ENCODE measurements around the gene NANOGP8. TPM values are rescaled to one million over a fixed set of nuclear protein-coding genes. Genes with fewer than 3 reads are reported as not detected.

The NANOGP8 gene
- total RNA-seq, 1 donor = not detected

GRCh38 chr15:35060591-35060990, 24.5 kb downstream of the NANOGP8 start:
- TF ChIP-seq, protein P1, sequence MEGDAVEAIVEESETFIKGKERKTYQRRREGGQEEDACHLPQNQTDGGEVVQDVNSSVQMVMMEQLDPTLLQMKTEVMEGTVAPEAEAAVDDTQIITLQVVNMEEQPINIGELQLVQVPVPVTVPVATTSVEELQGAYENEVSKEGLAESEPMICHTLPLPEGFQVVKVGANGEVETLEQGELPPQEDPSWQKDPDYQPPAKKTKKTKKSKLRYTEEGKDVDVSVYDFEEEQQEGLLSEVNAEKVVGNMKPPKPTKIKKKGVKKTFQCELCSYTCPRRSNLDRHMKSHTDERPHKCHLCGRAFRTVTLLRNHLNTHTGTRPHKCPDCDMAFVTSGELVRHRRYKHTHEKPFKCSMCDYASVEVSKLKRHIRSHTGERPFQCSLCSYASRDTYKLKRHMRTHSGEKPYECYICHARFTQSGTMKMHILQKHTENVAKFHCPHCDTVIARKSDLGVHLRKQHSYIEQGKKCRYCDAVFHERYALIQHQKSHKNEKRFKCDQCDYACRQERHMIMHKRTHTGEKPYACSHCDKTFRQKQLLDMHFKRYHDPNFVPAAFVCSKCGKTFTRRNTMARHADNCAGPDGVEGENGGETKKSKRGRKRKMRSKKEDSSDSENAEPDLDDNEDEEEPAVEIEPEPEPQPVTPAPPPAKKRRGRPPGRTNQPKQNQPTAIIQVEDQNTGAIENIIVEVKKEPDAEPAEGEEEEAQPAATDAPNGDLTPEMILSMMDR (IDR thresholded peaks at IDR 0.05; ENCODE audit: insufficient read depth, low read depth, low read length) = no peak
- H3K4me3 ChIP-seq (ENCODE audit: low read depth, low read length) = no peak overlapping the region
- DNase-seq (ENCODE audit: low read depth) = no peak

- no peak overlapping the region for H3K4me3 ChIP-seq (ENCODE audit: low read depth, low read length)
- TF ChIP-seq, protein P1 (IDR thresholded peaks at IDR 0.05; ENCODE audit: insufficient read depth, low read depth, low read length) = no peak
- no peak for DNase-seq (ENCODE audit: low read depth)
Measured at GRCh38 chr15:35058534-35059054, 26.5 kb downstream of the NANOGP8 start.

- no peak overlapping the region for H3K4me3 ChIP-seq (ENCODE audit: low read depth, low read length)
- TF ChIP-seq, protein P1 (IDR thresholded peaks at IDR 0.05; ENCODE audit: insufficient read depth, low read depth, low read length) = no peak
- DNase-seq (ENCODE audit: low read depth) = no peak
Measured at GRCh38 chr15:35055416-35056105, 29.5 kb downstream of the NANOGP8 start.

- H3K4me3 ChIP-seq (ENCODE audit: low read depth, low read length) = no peak overlapping the region
- DNase-seq (ENCODE audit: low read depth) = no peak
- TF ChIP-seq, protein P1 (IDR thresholded peaks at IDR 0.05; ENCODE audit: insufficient read depth, low read depth, low read length) = no peak
Measured at GRCh38 chr15:35054380-35054779, 30.7 kb downstream of the NANOGP8 start.

DNA sequence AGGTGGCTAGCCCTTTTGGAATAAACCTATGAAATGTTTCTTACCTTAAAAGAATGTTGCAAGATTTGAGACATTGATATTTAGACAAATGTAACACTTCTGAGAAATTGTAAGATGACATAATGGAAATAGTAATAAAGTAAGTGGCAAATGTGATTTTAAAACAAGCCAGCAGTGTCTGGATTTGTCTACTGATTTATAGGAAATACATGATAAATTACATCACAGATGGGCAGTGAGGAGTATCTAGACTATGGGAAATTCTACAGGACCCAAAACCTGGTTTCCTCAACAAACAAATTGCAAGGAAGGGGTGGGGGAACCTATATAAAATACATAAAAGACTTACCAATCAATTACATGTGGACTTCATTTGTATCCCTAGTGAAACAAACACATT, 37.1 kb downstream of the NANOGP8 start:
- H3K4me3 ChIP-seq (ENCODE audit: low read depth, low read length) = no peak overlapping the region
- DNase-seq (ENCODE audit: low read depth) = no peak
- TF ChIP-seq, protein P1 (IDR thresholded peaks at IDR 0.05; ENCODE audit: insufficient read depth, low read depth, low read length) = no peak

DNA sequence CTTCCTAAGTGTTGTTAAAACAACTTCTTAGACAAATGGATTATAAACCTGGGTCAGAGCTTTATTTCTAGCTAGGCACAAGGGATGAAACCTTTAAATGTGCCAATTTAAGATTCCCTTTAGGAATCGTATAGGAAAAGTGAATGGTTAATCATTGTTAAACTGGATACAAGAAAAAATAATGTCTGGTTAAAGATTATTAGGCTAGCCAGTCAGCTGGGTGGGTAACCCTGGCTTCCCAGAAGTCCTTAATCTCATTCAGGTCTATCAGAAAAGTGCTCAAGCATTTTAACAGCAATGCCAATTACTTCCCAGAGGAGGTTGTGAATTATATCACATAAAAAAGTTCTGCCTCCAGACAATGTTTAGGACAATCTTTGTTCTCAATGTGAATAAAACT, 37.6 kb downstream of the NANOGP8 start:
- TF ChIP-seq, protein P1 (IDR thresholded peaks at IDR 0.05; ENCODE audit: insufficient read depth, low read depth, low read length) = no peak
- no peak overlapping the region for H3K4me3 ChIP-seq (ENCODE audit: low read depth, low read length)
- DNase-seq (ENCODE audit: low read depth) = no peak

Data from fibroblast of villous mesenchyme (primary cell).